ENCODE results near the gene HAGHL.
A peak's percentile ranks its signal among the peaks of the same experiment; 100 is the strongest.

The HAGHL gene

DNA sequence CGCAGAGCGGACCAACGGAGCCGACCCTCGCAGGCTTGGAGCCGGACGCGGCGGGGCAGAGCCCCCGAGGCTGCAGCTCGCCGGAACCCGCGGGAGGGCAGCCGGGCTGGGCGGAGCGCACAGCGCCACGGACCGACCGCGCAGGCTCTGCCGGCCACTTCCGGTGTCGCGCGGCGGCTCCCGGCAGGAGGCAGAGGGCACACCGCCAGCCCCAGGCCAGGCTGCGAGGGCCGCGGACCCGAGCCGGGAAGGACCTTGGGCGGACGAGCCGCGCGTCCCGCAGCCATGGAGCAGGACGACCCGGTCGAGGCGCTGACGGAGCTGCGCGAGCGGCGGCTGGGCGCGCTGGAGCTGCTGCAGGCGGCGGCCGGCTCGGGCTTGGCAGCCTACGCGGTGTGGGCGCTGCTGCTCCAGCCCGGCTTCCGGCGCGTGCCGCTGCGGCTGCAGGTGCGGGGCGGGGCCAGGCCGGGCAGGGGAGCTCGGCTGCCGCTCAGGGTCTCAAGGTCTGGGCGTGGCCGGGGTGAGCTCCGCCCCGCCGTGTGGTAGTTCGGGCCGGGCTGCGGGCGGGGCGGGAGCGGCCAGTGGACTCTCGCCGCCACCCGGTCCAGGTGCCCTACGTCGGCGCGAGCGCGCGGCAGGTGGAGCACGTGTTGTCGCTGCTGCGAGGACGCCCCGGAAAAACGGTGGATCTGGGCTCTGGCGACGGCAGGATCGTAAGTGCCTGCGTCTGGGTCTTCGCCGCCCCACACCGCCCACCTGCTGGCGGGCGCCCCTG, 5.7 kb upstream of the HAGHL start, which contains the start of gene ANTKMT:
Gene ANTKMT (plus strand): TSS at position 157 of the 775 bp plus-strand sequence. CDS start 129 bp downstream, at position 286.
- DNase-seq (ENCODE audit: low read depth): peak; percentile 48

DNA sequence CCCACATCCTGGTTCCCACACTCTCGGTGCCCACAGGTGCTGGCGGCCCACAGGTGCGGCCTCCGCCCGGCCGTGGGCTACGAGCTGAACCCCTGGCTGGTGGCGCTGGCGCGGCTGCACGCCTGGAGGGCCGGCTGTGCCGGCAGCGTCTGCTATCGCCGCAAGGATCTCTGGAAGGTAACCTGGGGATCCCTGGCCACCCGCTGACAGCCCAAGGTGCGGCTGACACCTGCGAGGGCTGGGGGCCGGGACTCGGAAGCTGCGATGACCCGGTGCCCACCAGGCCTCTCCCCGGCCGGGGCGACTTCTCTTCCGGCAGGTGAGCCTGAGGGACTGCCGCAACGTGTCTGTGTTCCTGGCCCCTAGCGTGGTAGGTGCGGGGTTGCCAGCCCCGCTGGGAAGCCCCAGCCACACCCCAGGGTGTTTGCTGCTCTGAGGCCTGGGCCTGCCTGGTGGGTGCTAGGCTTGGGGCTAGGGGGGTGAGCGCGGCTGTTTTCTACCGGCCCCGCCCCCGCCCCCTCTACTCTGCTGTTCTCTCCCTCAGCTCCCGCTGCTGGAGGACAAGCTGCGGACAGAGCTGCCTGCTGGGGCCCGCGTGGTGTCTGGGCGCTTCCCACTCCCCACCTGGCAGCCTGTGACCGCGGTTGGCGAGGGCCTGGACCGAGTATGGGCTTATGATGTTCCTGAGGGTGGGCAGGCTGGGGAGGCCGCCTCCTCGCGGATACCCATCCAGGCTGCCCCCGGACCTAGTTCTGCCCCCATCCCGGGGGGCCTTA, 5.0 kb upstream of the HAGHL start:
- no peak for DNase-seq (ENCODE audit: low read depth)

DNA sequence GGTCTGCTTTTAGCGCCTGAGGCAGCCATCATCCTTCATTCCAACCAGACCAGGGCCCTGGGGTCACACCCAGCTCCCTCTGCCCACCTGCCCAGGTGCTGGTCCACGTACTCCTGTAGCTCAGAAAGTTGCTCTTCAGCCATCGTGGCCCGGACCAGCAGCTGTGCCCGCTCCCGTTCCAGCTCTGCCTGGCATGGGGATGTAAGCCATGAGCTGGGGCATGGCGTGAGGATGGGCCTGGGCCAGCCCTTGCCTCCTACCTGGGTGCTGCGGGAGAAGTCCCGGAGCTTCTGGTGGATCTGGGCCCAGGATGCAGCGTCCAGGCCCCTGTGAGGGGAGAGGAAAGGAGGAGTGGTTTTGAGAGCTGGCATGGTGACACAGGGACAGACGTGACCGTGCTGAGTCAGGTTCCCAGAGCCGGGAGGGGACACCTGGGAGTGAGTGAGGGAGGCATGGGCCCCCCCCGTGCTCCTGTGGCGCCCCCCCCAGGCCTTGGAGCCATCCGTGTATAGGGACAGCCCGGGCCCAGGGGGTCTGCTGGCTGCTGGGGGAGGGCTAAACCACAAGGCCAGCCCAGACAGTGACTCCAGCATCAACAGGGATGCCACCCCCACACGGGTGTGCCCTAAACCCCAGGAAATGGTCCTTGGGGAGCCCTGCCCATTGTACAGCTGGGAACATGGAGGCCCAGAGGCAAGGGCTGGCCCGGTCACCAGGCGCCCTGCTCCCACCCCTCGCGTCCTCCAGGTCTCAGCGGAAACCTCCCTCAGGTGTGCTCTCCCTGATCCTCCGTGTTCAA, 3.9 kb upstream of the HAGHL start:
- DNase-seq (ENCODE audit: low read depth): no peak

DNA sequence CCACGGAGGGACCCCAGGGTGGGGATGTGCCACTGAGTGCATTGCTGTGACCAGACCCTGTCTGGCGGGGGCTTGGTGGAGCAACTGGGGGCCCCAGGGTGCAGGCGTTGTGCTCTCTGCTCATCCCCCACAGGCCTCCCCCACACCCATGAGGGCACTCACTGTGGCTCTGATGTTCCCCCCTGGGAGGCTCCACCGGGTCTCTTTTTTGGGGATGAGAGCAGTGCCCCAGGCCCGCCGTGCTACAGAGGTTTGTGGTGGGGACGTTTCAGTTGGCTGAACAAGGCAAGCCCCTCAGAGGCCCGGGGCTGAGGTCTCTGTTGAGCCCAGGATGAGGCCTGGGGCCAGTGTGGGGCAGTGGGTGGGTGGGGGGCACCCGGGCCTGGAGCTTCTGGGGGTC, 3.2 kb upstream of the HAGHL start:
- DNase-seq (ENCODE audit: low read depth): no peak

DNA sequence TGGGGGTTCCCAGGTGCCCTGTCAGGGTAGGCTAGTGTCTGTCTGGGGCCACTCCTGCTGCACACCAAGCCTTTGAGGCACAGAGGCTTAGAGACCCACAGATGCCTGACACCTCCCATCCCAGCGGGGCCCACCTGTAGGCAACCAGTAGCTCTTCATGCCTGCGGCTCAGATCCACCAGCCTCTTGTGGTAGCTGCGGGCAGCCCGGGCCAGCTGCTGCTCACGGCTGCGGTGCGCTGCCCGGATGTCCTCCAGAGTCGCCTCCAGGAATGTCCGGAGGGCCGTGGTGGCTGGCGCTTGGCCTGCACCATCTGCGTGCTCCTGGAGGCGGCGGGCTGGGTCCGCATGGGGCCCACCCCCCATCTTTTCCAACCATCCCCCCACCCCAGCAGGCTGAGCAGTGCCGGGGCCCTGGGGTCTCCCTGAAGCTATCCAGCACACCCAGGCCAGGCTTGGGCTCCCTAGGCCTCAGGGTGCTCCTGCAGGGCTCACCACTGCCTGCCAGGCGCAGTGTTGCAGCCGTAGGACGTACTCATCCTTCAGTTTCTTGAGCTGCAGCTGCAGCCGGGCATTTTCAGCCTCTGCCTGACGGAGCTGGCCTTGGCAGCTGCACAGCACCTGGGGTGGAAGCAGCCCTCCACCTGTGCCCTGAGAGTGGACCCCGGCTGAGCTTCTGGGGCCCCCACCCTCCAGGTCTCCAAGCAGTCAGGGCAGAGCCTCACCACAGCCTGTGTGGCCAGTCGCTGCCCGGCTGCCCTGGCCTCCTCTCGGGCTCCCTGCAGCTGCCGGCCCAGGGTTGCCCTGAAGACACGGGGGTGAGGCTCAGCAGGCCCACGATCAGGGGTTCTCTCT, 2.5 kb upstream of the HAGHL start:
- no peak for DNase-seq (ENCODE audit: low read depth)

DNA sequence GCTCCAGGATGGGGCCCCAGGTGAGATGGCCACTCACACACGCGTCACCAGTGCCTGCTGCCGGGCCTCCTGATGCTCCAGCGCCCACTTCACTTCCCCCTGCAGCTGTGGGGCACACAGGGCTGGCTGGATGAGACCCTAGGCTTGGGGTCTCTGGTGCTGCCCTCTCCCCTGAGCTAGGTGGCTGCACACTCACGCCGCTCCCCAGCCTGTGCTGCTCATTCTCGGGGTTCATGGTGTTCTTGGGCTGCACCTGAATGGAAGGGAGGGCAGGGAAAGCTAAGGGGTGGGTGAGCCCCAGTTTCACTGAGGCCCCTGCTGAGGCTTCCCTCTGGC, 1.9 kb upstream of the HAGHL start:
- no peak for DNase-seq (ENCODE audit: low read depth)

DNA sequence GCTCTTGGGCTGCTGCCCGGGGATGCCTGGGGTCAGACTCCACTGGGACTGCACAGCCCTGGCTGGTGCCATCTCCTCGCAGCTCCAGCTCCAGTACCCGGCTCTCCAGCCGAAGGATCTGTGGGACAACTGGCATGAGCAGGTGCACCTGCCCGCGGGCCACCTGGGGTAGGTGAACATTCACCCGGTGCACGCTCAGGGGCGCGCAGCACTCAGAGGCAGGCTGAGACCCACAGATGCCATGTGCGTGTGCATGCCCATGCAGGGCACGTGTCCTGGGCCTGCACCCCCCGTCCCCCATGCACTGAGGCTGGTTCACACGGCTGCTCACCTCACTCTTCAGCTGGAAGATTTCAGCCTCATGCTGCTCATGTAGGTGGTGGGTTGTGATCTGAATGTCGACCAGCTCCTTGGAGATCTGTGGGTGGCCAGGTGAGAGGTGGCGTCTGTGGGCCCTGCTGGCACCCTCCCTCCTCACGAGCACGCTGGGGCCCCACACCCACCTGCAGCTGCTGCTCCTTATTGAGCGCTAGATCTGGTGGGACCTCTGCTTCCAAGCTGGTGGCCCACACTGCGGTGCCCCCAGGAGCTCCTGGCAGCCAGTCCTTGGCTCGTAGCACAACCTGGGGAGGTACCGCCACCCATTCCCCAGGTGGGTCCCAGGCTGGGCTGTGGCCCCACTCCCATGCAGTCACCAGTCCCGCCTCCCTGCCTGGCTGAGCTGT, 1.3 kb upstream of the HAGHL start:
- DNase-seq (ENCODE audit: low read depth): no peak

DNA sequence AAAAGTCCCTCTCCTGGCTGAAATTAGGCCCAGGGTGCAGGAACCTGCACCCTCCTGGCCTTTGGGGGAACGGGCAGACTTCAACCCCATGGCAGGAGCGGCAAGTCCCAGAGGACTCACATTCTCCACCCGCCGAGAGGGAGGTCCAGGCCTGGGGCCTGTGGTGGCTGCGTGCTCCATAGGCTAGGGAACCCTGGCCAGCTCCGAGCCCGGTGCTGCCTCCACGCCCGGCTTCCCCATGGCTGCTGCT, 793 bp upstream of the HAGHL start:
- DNase-seq (ENCODE audit: low read depth): no peak

DNA sequence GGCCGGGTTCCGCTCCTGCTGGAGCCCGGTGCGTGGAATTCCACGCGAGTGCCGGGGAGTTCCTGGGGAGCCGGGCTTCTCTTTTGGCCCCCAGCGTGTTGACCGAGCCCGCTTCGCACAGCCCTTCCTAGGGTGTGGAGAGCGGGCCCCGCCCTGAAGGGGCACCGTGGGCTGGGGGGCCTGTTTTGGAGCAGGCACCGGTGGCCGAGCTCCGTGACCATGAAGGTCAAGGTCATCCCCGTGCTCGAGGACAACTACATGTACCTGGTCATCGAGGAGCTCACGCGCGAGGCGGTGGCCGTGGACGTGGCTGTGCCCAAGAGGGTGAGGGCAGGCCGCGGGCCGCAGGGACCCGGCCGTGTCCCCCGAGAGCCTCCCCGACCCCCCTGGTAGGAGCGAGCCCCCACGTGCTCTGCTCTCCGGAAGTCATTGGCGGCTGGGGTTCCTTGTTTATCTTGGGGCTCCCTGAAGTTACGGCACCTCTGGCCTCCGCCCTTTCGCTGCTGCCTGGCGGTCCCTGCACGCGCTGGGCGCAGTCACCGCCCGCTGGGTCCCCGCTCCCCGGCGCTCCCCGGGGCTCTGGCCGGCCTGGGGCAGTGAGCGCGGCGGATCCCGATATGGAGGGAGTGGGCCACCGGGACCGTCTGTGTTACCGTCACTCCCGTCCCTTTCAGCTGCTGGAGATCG, 528 bp downstream of the HAGHL start:
- DNase-seq (ENCODE audit: low read depth): no peak

DNA sequence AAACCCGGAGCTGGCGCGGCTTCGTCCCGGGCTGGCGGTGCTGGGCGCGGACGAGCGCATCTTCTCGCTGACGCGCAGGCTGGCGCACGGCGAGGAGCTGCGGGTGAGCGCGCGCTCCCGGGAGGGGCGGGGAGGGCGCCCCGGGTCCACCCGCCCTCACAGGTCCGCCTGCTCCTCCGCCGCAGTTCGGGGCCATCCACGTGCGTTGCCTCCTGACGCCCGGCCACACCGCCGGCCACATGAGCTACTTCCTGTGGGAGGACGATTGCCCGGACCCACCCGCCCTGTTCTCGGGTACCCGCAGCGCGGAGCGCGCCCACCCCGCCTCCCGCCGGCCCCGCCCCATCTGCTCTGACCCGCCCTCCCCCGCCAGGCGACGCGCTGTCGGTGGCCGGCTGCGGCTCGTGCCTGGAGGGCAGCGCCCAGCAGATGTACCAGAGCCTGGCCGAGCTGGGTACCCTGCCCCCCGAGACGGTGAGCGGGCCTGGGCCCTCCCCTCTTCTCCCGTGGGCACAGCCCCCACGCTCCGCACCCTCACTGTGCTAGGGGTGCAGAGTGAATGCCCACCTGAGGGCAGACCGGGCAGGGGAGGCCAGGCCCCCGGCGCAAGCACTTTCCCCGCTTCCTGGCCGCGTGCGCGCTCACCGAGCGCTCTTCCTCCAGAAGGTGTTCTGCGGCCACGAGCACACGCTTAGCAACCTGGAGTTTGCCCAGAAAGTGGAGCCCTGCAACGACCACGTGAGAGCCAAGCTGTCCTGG, 1.4 kb downstream of the HAGHL start:
- peak; percentile 40 for DNase-seq (ENCODE audit: low read depth)

DNA sequence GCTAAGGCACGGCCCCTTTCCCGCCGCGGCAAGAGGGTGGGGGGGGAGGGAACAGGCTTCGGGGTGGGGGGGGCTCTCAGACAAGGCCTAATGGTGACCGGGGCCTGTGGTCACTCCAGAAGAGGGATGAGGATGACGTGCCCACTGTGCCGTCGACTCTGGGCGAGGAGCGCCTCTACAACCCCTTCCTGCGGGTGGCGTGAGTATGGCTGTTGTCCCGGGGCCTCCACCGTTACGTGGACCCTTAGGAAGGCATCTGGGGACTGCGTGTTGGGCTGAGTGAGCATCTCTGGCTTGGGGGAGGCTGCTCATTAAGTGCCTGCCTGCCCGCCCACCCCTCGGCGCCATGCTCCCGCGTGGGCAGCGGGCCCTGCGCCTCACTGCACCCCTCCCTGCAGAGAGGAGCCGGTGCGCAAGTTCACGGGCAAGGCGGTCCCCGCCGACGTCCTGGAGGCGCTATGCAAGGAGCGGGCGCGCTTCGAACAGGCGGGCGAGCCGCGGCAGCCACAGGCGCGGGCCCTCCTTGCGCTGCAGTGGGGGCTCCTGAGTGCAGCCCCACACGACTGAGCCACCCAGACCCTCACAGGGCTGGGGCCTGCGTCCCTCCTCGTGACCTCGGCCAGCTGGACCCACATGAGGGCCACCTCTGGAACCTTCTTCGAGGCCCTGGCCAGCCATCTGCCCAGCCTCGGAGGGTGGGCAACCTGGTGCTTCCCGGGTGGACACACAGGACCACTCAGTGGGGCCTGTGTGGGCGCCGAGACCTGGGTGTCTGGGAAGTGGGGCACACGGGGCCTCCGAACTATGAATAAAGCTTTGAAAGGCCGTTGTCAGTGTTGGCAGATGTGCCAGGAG, 2.2 kb downstream of the HAGHL start:
- no peak for DNase-seq (ENCODE audit: low read depth)

DNA sequence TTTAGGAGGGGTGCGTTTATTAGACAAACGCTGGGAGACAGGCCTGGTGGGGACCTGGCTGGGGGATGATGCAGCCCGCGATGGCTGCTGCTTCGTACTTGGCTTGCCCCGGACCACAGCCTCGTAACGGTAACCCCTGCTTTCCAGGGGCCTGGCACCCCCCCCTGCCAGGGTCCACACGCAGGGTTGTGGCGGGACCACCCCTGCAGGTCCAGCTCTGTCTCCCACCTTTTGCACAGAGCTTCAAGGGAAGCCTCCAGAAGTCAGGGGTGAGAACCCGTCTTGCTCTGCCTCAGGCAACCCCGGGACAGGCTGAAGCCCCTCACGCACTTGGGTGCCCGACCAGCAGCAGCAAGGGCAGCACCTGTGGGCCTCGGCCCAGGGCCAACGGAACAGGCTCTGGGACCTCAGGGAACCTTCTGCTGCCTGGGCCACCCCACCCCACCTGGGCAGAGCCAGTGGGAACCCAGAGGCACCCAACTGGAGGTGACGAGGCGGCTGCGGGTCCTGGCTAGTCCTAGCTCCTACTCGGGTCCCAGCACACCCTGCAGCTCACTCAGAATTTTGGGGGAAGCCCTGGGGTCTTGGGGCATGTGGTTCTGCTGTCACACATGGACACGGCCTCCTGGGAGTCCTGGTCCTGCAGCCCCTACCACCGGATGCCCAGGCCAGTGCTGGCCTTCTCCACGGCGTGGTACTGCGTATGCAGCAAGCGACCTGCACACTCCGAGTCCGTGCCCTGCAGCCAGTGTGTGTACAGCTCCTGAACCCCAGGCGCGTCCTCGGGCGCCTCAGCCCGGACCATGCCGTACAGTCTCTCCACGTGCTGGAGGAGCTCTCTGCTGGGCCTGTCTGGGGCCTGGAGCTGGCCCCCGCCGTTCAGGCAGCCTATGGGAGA, 3.1 kb downstream of the HAGHL start:
- DNase-seq (ENCODE audit: low read depth): no peak

DNA sequence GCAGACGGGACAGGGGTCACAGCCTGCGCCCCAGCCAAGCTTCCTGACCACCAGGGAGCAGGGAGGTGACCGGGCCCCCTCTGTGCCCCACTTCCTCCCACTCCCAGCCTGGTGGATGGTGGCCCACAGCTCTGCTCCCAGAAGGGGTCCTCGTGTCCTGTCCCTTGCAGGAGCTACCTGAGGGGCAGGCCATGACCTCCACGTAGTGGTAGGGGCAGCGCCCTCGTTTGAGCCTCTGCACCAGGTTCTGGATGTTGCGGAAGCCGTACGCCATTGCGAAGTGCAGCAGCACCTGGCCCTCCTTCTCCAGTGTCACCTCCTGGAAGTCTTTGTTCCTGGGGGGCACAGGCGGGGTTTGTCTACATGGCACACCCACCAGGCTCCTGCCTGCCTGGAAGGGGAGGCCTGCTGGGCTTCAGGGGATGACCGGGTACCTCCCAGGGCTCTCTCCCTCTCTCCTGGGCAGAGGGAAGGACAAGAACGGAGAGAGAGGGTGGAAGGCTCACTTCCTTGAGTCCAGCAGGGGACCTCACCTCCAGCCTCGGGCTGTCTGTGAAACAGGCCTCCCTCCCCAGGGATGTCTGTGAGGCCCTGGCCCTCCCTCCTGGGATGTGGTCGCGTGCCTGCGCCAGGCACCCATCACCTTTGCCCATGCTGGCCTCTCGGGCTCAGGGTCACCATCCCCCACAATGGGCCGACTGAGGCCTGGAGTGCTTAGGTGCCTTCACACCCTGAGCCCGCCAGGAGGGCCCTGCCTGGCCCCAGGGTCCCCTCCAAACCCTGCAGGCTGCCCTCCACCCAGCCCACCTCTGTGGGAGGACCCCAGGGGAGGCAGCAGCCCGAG, 4.0 kb downstream of the HAGHL start:
- DNase-seq (ENCODE audit: low read depth): no peak

DNA sequence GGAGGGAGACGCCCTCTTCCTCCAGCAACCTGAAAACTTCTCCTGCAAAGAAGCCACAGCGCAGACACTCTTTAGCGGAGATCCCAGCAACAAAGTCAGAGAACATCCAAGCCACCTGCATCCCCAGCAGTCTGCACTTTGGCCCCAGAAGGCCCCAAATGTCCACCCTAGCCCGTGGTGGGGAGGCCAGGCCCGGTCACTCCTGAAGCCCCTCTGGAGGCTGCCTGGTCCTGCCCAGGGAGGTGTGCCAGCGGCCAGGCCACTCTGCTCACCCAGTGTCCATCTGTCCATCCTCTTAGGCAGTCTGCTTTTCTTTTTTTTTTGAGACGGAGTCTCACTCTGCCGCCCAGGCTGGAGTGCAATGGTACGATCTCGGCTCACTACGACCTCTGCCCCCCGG, 5.4 kb downstream of the HAGHL start:
- DNase-seq (ENCODE audit: low read depth): no peak

DNA sequence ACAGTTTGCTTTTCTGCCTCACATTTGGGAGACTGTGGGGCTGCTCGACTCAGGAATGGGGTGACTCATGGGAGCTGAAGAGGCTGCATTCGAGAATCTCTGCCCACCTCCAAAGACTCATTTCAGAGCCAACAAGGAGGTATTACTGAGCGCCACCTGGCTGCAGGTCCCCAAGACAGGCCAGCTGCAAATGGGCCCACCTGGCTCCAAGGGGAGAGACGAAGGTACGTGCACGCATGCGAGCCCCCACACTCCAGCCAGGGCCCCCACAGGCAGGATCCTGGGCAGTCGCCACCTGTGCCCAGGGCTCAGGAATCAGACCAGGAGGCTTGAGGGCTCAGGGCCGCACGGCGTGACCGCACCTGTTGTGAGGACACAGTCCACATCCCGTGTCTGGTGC, 6.0 kb downstream of the HAGHL start:
- DNase-seq (ENCODE audit: low read depth): no peak

DNA sequence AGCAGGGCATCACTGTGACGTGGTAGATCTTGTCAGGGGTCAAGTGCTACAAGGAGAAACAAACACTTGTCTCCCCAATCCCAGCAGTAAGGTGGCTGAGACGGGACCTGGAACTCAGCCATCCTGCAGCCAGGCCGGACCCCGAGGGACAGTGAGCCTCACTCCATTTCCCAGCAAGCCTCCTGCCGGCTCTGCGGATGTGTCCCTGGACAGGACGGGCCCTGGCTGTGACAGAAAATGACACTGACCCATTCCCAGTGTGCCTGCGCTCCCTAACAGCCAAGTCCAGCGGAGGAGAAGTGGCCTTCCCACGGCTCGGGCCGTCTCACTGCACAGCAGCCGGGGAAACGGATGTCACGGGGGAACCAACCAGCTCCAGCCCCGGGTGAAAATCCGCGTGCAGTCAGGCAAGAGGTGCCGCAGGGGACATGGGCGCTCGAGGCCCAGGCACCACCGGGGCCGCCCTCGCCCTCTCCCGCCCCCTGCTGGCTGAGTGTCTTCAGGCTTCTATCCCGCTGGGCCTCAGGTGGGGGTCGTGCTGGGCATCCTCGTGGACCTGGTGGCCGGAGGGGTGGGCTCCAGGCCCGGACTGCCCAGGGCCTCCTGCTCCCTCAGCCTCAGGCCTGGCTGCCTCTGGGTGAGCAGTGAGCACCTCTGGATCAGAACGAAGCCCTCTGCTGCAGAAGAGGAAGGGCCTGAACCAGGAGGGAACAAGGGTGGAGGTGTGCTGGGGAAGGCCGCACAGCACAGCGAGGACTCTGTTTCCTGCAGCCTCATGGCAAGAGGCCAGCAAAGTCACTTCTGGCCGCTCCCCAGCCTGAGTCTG, 6.7 kb downstream of the HAGHL start:
- no peak for DNase-seq (ENCODE audit: low read depth)

All from T-helper 22 cell (primary cell).